SW480 (cell line): ENCODE results near the gene CBARP.

Experiments used
- DNase-seq: peaks from one replicate; pipeline ENCODE4 v3.0.0-alpha.2; 2016; ENCODE audit warnings: low spot score

CBARP gene

DNA sequence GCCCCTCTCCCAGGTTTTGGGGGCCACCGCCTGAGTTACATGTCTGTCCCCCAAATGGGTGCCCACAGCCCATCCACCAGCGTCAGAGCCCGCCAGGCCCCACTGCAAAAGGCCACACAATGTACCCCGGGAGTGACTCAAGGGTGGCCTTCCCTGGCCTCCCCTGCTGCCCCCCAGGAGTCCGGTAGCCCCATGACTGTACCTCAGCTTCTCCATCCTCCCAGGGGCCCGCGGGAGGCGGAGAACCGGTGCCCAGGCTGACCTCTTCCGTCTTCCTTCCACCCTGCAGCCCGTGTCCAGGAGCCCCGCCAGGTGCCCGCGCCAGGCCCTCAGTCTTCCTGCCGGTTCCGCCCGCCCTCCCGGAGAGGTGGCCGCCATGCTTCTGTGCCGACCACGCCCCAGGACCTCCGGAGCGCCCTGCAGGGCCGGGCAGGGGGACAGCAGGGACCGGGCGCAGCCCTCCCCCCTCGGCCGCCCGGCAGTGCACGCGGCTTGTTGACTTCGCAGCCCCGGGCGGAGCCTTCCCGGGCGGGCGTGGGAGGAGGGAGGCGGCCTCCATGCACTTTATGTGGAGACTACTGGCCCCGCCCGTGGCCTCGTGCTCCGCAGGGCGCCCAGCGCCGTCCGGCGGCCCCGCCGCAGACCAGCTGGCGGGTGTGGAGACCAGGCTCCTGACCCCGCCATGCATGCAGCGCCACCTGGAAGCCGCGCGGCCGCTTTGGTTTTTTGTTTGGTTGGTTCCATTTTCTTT is 10.3 kb downstream of the CBARP start:
- peak; percentile 81 for DNase-seq

- DNase-seq, result peak; percentile 83
Observed at GRCh38 chr19:1226522-1227303, 11.1 kb downstream of the CBARP start.

GRCh38 chr19:1226227-1226518 is 11.6 kb downstream of the CBARP start:
- DNase-seq, result no peak

- DNase-seq, result no peak
Observed at GRCh38 chr19:1225440-1226226, 12.2 kb downstream of the CBARP start.

DNA sequence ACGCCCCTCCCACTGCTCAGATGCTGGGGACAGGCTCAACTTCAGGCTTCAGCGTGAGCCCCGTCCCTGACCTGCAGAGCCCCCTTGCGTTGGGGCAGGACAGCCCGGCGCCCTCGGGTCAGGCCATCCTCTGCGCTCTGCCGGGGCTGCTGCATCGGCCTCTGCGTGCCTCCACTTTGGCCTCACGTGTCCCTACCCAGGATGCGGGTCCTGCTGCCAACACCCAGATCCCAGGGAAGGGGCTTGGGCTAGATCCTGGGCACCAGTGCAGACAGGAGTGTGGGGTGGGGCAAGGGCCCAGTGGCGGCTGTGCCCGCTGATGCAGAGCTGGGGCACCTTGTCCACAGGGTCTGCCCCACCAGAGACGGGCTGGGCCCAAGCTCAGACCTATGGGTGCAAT is 13.0 kb downstream of the CBARP start:
- no peak for DNase-seq

GRCh38 chr19:1224047-1224825 is 13.6 kb downstream of the CBARP start:
- DNase-seq, result no peak

DNA sequence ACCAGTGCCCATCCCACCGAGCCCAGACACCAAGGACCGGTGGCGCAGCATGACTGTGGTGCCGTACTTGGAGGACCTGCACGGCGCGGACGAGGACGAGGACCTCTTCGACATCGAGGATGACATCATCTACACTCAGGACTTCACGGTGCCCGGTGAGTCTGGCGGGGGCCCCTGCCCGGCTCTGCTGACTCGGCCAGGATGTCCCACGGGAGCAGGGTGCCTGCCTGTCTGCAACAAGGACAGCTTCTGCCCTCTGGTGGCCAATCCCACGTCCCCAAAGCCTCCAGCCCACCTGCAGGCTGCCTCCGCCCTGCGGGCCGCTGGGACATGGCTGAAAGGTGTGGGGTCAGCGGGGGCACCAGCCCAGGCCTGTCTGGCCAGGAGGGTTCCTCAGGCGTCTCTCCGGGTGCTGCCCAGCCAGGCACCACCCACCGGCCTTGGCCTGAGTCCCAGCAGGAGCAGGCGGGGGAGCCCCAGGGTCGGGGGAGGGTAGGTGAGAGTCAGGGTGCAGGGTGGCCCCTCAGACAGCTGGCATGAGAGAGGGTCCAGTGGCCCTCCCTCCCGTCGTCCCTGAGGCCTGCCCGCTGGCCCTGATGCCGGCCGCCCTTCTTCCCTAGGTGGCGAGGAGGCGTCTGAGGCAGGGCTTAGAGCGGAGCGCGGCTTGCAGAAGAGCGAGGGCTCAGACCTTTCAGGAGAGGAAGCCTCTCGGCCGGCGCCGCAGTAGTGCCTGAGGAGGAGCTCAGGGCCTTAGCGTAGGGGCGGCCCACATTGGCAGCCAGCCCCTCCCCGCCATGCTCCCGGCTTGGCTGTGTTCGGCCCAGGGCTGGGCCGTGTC is 14.6 kb downstream of the CBARP start:
- no peak for DNase-seq

- DNase-seq, result no peak
Observed at GRCh38 chr19:1222394-1222793, 15.4 kb downstream of the CBARP start.

DNA sequence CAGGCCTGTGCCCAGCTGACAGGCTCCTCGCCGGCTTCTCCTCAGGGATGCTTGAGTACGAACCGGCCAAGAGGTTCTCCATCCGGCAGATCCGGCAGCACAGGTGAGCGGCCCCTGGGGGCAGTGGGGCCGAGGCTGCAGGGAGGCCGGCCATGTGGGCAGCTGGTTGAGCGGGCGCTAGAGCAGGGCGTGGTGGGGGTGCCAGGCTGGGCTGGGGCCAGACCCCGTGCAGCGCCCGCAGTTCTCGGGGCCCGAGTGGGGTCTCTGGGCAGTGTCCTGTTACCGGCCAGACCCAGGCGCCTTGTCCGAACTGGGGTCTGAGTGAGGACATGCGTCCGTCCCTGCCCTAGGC is 15.9 kb downstream of the CBARP start:
- DNase-seq, result no peak

DNA sequence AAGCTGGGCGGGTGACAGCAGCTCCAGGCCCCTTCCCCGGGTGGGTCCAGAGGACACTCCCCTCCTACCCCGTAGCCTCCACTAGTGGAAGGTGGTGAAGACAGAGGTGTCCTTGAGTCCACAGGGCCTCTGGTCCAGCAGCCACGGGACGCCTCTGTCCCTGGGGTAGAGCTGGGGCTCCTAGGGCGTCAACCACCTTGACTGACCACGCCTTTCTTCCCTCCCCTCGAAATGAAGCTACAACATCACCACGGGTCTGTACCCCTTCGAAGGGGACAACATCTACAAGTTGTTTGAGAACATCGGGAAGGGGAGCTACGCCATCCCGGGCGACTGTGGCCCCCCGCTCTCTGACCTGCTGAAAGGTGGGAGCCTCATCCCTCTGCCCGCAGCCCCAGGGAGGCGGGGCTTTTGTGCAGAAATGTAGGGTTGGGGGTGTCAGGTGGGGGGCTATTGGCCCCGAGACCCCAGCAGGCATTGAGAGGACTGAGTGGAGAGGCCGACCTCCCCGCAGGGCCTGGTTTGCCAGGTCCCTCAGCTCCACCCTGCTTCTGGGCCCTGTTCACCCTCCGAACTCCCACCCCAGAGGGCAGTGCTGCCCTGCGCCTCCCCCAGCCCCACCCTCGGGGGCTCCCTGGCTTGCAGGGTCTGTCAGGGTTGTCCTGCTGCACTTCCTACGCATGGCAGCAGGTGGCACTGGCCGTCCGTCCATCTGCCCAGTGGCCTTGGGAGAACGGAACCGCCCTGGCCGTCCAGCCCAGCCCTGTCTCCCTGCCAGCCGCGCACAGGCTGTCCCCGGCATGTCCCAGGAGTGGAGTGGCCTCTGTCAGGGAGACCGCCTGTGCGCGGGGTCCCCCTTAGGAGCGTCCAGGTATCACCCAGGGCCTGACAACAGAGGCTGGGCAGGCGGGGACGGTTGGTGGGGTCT is 16.6 kb downstream of the CBARP start:
- no peak for DNase-seq

DNA sequence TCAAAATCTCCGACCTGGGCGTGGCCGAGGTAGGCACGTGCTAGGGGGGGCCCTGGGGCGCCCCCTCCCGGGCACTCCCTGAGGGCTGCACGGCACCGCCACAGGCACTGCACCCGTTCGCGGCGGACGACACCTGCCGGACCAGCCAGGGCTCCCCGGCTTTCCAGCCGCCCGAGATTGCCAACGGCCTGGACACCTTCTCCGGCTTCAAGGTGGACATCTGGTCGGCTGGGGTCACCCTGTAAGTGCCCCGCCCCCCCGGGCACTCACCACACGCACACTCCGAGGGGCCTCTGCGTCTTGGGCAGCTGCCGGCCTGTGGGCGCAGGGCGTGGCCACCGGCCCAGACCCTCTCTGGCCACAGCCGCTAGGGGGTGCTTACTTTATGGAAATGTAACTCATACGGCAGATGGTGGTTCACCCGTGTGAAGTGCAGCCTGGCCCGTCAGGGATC is 17.3 kb downstream of the CBARP start:
- DNase-seq, result no peak

GRCh38 chr19:1219786-1220476 is 17.9 kb downstream of the CBARP start:
- DNase-seq, result no peak

DNA sequence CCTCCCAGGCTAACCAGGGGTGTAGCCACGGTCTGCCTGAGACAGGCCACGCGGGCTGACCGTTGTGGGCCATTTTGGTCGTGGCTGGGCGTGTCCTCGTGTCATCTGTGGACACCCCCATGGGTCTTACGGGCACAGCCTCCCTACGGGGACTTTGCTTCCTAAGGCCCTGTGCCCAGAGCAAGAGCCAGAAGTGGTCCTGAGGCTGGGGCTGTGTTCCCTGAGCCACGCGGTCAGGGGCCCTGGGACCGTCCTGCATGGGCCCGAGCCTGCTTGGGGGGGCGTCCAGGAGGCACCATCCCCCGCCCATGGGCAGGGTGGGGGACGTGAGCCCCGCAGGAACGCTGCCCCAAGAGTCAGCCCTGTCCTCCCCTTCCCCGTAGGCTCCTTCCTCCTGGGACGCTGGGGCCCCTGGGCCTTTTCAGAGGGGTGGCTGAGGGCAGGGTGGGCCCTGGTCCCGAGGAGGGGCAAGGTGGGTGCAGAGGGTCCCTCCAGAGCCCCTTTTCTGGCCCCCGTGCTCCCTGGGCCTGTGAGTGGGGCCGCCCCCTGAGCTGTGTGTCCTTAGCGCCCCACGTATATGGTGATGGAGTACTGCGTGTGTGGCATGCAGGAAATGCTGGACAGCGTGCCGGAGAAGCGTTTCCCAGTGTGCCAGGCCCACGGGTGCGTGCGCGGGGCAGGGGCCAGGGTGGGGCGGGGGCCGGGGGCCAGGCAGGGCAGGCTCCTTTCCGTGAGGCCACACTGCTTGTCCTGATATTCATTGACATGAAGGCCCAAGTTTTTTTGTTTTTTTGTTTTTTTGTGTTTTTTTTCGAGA is 18.8 kb downstream of the CBARP start:
- no peak for DNase-seq

DNA sequence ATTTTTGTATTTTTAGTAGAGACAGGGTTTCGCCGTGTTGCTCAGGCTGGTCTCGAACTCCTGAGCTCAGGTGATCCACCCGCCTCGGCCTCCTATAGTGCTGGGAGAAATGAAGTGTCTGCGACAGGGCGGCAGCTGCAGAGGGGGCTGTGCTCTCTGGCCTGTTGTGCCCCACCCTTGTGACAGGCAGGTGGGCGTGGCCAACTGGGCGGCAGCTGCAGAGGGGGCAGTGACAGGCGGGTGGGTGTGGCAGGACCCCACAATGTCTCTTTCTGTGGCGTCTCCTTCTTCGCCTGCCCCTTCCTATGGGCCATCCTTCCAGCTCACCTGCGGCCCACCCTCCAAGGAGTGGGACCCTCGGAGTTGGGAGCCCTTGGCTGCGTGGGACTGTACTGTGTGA is 20.4 kb downstream of the CBARP start:
- no peak for DNase-seq

DNA sequence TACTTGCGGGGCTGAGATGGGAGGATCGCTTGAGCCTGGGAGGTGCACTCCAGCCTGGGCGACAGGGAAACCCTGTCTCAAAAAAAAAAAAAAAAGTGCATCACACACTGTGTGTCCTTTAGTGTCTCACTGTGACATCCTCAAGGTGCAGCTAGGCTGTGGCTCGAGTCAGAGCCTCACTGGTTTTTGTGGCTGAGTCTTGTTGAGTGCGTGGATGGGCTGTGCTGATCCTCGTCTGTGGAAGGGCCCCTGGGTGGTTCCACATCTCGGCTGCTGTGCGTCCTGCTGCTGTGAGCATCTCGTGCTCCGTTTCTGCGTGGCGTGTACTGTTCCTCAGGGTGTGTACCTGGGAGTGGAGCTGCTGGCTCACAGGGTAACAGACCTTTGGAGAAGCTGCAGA is 21.0 kb downstream of the CBARP start:
- no peak for DNase-seq

DNA sequence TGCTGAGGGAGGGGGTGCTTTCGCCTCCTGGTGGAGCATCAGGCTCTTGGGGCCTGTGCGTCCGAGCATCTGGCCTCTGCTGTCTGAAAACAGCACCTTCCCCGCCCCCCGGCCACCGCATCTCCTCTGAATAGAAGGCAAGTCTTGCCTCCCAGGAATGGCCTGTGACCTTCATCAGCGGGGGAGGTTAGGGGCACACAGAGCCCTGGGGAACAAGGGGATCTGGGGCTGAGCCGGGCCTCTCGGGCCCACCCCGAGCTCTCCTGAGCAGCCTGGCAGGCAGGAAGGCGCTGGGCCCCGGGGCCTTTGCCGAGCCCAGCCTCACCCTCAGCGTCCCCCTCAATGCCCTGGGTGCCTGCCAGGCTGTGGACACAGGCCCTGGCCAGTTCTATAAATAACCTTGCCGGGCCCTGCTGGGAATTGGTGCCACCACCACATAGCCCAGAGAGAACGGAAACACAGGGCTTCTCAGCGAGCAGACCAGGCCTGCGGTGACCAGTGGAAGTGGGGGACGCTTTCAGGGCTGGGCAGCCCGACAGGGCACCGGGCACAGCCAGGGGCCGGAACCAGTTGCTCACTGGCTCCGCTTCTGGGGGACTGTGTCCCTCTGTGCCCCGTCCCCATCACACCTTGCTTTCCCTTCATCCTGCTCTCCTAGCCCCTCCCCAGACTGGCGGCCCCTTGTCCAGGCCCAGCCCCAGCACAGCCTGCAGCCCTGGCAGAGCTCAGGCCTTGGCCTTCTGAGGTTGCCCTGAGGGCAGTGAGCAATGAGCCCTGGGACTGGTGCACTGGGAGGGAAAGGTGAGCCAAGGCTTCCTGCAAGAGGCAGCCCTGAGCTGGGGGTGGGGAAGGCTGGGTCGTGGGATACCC is 22.7 kb downstream of the CBARP start:
- DNase-seq, result no peak

DNA sequence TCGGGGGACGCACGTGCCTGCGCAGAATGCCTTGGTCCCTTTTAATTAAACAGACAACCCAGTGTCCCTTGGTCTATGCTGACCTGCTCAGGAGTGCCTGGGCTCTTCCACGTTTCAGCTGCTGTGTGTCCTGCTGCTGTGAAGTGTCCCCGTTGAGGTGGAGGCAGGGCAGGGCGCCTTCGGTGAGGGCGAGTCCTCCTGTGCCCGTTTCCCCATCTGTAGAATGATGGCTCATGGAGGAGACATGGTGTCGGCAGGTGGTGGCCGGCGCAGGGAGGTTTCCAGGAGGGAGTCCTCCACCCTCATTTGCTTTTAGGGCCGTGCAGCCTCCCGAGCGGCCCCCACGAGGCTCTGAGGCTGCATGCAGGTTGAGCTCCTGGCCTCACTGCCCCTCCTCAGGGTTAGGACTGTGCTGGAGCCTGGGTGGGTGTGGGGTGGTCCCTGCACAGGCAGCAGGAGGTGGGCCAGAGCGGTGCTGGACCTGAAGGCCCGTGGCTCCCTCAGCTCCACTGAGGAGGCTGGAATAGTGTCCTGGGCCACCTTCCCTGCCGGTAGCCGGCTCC is 23.4 kb downstream of the CBARP start:
- DNase-seq, result no peak
